Measurements from ENCODE around the gene RAB11B. TPM values are rescaled to one million over a fixed set of nuclear protein-coding genes. Genes with fewer than 3 reads are reported as not detected.
"Not testable (repeated sequence)": the region's sequence is repeated elsewhere in the genome, so short reads cannot be mapped to it uniquely, and the experiment has no call there.

Gene RAB11B
- polyA plus RNA-seq, 12 donors = 53.9 to 120 (median 60.8) TPM; not detected in 1

DNA sequence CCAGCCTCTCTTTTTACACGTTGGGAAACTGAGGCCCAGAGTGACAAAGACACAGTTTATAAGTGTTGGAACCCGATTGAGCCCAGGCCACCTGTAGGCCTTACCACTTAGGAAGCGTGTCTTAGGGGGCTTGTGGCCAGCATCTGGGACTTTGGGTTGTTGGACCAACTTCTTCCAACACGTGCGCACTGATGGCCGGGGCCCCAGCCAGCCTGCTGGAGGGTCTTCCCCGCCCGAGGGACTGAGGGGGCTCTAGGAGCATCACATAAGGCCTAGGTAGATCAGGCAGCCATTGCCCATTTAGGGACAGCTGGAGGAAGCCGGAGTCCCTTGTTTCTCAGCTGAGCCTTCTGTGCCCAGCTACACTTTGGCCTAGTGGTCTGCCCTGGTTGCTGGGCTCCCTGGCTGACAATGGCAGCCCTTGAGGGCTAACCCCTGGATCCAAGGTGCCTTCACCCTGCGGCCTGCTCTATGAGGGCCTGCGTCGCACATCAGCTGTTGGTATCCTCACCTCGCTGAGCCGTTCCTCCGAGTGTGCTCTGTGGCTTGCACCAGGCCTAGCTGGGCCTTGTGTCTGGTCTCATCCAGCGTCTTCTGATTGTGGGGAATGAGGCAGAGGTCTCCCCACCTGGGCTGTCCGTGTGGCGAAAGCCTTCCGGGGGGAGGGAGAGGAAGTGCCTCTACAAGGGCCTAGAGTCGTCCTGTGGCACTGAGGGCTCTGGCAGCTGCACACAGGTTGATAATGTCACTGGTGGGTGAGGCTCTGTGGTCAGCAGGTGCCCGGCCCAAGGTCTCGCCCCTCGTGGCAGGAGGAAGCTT is 1.2 kb downstream of the RAB11B start:
- no peak for DNase-seq

DNA sequence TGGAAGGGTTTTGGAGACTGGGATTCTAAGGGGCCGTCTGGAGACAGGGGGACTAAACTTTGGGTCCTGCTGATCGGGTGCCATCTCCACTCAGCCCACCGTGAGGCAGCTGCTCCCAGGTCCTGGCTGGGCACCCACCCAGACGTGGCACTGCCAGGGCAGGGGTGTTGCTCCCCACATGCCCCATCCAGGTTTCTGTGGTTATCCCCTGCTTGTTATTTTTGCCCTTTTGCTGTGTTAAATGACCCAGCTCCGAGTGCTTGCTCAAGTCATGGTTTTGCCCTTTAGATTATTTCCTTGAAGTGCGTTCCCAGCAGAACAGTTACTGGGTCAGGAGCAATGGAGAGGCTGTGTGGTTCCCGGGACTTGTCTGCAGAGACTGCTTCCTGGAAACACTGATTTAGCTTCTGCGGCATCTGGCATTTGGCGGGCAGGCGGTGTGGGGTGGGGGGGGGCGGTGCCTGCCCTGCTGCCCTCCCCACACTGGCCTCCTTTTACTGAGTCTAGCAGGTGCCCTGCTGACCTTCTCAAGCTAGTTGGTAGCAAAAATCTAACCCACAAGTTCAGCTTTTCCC is 1.9 kb downstream of the RAB11B start:
- DNase-seq = no peak

DNA sequence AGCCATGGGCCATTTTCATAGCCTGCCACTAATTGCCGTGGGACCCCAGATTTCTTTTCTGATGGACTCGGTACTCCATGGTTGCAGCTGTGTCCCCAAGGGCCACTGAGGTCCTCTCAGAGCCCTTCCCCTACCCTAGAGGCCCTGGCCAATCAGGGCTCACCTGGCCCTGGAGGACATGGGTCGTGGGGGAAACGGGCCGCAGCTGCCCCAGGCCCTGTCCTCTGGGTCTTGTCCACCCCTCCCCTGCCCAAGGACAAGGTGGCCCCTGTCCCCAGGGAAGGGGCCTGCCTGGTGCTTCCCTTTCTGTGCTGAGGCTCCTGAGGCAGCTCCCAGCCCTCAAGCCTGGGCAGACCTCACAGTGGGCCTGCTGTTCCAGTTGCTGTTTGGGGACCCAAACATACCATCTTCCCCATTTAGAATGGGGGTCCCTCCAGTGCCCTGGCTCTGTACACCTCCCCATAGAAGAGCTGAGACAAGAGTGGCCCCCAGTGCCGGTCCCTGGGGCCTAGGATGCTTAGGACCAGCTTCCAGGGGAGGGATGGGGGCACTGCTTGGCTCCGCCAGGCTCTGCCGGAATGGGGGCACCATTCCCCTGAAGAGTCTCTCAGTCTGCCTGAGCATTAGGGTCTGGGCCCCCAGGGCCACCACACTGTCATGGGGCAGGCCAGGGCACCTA is 3.2 kb downstream of the RAB11B start:
- DNase-seq = no peak

DNA sequence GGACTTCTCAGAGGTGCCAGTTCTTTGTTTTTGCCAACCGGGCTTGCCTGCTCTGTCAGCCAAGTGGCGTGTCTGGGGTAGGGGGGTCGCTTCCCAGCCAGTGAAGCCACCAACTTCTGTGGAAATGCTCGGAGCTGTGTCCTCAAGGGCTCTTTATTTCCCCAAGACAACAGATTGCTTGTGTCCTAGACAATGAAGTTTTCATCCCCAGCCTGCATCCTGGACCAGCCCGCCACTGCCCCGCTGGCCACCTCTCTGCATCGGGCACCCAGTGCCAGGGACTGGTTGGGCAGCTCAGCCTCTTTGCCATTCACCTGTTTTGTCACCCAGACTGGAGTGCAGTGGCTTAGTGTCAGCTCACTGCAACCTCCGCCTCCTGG is 3.7 kb downstream of the RAB11B start:
- DNase-seq = no peak

DNA sequence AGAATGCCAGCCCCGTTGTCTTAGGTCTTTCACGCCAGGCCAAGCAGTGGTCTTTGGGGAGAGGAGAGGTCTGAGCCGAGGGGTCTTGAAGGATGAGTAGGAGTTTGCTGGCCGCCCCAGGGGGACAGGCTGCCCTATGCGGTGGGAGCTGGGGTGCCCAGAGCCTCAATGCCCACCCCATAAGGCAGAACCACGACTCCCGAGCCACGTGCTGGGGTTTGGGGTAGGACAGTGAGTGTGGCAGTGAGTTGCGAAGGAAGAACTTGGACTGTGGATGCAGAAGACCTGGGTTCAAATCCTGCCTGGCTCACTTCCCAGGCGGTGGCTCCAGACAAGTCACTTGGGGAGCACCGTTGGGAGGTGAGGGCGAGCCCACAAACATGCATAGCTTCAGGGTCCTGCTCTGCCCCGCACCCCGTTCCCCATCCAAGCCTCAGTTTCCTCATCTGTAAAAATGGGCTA is 5.5 kb downstream of the RAB11B start:
- no peak for DNase-seq

DNA sequence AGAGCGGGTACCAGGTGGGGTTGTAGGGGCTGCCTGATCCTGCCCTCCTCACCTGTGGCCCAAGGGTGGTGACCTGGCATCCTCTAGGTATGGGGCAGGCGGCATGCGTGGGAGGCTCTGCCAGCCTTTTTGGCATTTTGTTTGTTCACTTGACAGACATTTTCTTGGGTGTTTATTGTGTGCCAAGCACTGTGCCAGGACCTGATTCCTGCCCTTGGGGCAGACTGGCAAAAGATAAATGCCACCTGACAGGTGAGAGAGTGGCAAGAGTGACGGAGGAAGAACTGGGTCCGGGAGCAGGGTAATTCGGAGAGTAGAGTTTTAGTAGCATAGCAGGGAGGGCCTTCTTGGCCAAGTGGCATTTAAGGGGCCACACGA is 6.0 kb downstream of the RAB11B start:
- no peak for DNase-seq

DNA sequence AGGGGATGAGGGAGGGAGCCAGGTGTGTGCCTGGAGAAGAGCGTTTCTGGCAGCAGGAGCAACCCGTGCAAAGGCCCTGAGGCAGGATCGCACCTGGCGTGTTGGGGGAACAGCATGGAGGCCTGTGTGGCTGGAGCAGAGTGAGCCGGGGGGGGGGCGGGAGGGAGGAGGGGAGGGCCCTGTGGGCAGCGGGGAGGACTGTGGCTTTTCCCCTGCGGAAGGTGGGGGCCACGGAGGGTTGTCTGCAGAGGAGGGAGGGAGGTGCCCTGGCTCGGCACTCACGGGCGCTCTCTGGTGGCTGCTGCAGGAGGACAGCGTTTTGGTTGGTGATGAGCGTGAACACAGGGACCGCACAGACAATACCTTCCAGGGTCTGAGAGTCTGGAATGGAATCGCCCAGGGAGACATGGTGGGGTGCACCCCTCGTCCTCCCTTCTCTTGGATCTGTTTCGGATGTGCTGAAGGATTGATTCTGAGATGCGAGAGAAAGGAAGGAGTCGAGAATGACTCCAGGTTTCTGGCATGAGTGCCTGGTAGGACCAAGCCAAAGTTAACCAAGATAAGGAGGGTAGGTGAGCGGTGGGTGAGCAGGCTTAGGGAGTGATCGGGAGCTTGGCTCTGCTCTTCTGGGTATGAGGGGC is 6.5 kb downstream of the RAB11B start:
- DNase-seq = no peak

DNA sequence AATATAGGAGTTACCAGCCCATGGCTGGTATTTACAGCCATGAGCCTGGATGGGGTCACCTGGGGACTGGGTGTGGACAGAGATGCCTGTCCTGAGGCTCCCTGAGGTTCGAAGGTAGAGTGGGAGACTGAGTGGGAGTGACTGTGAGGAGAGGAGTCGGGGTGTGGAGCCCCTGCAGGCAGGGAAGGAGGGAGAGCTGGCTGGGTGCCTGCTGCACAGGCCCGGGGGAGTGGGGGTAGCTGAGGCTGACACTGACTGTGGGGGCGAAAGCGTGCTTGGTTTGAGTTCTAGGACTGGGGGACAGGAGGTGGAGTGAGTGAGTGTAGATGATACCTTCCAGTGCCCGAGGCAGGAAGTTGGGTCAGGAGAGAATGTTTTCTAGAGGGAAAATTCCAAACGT is 7.1 kb downstream of the RAB11B start:
- no peak for DNase-seq

DNA sequence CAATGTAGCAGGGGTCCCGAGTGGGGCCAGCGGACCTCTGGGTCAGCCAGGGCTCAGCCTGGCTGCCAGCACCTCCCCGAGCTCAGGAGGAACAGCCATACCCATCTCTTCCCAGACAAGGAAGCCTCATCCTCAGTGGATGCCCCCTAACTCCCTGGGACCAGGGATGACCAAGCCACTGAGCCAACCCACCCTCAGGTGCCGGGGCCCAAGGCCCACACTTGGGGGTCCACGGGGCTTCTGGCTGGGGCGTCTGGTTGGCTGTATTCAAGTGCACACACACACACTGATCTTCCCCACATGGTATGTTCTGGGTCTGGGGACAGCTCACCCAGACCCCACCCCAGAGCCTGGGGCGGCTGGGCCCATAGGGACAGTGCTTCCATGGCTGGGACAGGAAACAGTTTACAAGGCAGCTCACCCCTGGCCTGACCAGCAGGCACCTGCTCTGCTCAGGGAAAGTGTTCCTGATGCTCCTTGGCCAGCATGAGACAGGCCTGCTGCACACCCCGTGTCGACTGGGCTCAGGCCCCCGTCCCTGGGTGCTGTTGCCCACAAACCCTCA is 7.7 kb downstream of the RAB11B start:
- no peak for DNase-seq

DNA sequence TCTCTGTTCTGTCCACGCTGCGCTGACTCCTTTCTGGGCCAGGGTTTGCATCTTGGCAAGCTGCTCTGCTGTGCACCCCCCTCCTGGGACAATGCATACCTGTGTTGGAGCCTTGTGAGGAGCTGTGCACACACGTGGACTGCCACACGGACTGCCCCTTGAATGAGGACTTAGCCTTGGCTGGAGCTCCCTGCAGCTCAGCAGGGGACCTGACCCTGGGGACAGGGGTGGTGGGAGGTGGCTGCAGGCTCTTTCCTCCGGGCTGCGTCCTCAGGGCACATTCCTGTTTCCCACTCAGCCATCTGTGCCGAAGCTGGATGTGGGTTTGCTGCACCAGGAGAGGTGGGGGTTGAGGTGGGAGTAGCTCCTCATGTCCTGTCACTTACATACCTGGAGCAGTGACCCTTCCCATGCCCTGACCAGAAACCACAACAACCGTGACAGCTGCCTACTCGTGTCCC is 8.2 kb downstream of the RAB11B start:
- DNase-seq = no peak

DNA sequence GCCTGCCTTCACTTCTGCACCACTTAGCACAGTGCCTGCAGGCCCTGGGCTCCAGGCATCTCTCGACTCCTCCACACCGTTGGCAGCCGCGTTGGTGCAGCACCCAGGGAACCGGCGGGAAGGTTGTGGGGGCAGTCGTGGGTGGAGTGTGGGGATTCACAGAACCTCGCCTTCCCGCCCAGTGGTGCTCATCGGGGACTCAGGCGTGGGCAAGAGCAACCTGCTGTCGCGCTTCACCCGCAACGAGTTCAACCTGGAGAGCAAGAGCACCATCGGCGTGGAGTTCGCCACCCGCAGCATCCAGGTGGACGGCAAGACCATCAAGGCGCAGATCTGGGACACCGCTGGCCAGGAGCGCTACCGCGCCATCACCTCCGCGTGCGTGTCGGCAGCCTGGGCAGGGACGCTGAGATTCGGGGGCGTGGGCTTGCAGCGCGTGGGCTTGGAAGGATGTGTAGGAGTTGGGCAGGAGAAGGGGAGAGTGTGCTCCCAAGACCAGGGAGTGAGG is 9.6 kb downstream of the RAB11B start:
- DNase-seq = no peak

DNA sequence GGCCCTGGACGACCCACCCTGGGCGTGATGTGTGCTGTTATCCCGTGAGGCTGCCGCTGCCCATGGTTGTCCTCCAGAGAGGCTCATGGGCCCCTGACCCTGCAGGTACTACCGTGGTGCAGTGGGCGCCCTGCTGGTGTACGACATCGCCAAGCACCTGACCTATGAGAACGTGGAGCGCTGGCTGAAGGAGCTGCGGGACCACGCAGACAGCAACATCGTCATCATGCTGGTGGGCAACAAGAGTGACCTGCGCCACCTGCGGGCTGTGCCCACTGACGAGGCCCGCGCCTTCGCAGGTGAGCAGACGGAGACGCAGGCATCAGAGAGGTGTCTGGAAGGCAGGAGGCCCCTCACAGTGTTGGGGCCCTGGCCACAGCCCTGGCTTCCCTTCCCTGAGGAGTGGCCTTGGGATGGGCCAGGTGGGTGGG is 11.8 kb downstream of the RAB11B start:
- no peak for DNase-seq

DNA sequence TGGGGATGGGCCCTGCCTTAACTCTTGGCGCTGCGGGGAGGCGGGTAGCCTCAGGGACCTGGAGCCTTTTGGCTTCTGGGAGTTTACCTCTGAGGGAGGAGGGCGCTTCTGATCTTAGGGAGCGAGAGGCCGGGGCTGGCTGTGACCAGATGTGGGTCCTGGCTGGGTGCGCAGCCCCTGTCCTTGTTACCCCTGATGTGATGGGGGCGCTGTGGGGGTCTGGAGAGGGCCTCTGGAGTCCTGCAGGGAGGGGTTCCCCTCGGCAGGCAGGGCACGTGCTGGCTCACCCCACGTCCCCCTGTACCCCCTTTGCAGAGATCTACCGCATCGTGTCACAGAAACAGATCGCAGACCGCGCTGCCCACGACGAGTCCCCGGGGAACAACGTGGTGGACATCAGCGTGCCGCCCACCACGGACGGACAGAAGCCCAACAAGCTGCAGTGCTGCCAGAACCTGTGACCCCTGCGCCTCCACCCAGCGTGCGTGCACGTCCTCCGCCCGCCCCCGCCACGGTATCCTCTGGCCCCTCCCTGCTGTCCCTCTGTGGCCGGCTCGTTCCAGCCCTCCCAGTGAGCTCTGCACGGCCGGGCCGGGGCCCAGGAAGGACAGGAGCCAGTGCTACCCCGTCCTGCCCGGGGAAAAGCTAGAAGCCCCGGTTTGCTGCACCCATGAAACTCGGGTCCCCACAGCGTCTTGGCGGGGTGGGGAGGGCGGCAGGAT is 13.1 kb downstream of the RAB11B start:
- no peak for DNase-seq

DNA sequence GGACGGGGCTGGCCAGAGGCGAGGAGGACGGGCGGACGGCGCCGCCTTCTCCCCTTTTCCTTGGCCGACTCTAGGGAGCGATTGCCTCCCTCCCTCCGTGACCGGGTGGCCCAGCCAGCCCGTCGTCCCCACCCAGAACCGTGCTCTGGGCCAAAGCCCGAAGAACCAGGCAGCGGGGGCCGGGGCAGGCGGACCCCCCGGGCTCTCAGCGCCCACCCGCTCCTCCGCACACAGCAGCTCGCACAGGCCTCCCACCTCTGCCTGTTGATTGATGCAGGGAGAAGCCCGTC is 13.6 kb downstream of the RAB11B start:
- DNase-seq = no peak

DNA sequence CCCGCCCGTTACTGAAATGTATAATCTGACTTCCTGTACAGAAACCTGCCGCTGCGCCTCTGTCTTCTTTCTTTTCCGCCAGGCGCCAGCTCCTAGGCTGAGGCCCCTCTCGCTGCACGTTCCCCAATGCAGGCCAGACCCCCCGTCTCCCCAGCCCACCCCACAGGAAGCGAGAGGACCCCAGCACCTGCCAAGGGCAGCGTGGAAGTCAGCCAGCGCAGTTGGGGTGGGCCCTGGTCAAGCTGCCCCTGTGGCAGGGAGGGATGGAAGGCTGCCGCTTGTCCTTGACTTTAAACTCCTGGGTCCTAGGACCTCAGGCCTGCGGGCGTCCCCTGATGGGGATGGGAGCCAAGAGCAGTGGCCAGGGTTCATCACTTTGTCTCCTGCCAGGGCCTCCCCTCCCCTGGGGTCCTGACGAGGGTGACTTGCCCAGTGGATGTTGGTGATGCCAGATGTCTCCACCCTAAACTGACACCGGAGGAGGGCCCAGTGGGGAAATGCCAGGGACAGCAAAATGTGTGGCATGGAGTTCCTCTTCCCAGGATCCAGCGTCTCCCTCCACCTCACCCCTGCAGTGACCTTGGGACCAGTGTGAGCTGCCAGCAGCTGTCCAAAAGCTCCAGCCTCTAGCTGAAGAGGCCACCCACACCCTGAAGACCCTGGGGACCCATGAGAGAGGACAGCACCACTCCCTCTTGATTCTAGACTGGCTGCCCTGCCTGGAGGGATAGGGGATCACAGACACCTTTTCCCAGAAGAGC is 14.4 kb downstream of the RAB11B start:
- no peak for DNase-seq

DNA sequence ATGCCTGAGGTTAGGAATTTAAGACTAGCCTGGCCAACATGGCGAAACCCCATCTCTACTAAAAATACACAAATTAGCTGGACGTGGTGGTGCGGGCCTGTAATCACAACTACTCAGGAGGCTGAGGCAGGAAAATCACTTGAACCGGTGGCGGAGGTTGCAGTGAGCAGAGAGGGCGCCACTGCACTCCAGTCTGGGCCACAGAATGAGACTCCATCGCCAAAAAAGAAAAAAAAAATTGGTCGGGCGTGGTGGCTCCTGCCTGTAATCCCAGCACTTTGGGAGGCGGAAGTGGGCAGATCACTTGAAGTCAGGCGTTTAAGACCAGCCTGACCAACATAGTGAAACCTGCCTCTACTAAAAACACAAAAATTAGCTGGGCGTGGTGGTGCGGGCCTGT is 20.6 kb downstream of the RAB11B start:
- not testable (repeated sequence) for DNase-seq

DNA sequence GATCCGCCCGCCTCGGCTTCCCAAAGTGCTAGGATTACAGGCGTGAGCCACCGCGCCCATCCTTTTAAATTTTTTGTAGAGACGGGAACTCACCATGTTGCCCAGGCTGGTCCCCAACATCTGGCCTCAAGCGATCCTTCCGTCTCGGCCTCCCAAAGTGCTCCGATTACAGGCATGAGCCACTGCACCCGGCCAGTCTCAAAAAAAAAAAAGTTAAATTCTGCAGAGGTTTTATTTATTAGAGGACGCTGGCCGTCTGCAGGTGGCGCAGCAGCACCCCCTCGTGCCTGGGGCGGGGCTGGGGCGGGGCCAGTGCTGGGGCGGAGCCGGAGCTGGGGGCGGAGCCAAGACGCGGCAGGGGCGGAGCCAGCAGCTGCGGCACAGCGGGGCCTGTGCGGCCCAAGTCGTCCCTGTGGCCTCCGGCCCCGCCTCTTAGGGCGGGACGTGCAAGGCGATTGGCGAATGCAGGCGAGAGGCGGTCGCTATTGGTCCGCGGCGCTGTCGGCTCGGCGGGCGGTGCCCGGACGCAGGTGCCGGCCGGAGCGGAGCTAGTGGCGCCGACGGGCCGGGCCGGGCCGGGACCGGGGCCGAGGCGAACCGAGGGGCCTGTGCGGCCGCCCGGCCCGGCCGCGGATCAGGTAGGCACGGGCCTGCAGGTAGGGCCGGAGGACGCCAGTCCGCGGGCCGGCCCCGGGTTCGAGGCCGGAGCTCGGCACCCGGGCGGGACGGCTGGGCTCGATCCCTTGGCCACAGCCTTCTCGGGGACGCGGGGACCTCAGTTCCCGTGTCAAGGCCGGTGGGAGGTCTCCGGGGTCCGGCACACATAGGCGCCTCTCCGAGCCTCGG is 22.8 kb downstream of the RAB11B start, which contains the start of gene MARCHF2:
TSS of gene MARCHF2 (plus strand) at position 523 of the 846 bp plus-strand sequence. CDS start 8,536 bp downstream, outside the sequence.
- peak; percentile 96 for DNase-seq

DNA sequence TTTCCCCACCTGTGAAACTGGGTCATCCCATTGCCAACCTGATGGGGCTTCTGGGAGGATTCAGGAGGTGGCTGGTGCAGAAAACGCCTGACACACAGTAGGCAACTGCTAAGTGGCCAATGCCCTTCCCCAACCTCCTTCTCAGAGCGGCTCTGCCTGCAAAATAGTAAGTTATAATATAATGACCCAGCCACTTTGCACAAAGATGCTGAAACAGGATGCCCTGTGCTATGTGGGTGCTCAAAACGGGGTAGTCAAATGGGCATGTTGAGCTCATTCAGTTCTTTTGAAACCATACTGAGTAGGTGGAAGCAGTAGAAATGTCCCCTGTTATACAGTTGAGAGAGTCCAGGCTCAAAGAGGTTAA is 23.5 kb downstream of the RAB11B start:
- no peak for DNase-seq

DNA sequence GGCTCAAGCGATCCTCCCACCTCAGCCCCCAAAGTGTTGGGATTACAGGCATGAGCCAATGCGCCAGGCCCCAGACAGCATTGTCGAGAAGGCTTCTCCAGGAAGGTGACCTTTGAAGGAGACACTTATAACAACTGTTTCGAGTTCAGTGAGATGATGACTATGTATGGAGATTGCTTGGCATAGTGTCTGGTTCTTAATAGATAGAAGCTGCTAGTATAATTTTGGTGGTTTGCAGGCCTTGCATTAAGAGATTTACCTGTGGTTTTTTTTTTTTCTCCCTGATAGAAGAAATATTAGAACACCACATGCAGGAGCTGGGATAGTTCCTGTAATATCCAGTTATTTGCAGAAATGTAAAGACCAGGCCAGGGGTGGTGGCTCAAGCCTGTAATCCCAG is 26.6 kb downstream of the RAB11B start:
- no peak for DNase-seq
